ENCODE data around the gene VWF. TPM values are rescaled to one million over a fixed set of nuclear protein-coding genes. Genes with fewer than 3 reads are reported as not detected.

Gene VWF
- total RNA-seq, 4 donors from 2014 or later = 94.3 to 261 (median 162) TPM

DNA sequence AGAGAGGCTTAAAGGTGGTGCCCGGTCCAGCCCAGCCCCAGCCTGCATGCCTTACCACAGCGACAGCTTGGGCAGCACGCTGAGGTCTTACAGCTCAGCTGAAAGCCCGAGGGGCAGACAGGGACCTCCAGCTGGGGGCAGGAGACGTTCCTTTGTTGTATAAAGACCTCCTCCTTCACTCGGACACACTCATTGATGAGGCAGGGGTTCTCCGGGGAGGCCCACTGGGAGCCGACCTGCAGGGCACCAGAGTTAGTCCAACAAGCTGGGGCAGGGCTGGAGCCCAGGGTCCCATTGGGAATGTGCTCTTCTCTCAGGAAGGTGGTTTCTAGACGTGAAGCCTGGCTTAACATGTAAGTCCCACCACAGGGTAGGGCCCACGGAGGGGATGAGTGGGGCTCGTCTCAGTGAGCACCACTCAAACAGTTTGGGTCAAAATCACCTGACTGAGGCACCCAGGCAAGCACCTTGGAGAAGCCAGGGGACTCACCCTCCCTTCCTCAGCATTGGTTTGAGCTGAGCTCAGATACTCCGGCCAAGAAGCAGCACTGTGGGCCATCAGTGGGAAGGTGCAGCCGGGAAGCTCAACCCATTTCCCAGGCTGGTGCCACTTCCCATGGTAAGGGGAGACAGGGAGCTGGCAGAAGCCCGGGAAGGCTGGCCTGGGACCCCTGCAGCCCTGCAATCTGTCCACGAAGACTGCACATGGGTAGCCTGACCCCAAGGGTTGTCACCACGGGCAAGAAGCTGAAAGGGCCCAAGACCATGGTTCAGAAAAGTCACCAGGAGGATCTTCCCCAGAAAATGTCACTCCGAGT lies 155.1 kb downstream of the VWF start:
- Histone ChIP-seq H3K9me3 (no peaks in the 10 kb centered on the region), H3K4me1 (no peaks in the 10 kb centered on the region), H3K27me3 (no peaks in the 10 kb centered on the region), H3K27ac (no peak overlapping the region), H3K4me3 (no peak overlapping the region), H3K36me3 (peaks cover 0 to 10% of the 10 kb centered on the region in 2 donors)
- TF ChIP-seq EP300 (IDR thresholded peaks at IDR 0.05) = no peak
- no peak for TF ChIP-seq POLR2AphosphoS5 (IDR thresholded peaks at IDR 0.05)
- no peak for TF ChIP-seq CTCF (IDR thresholded peaks at IDR 0.05)
- TF ChIP-seq POLR2A (IDR thresholded peaks at IDR 0.05) = no peak
- no peak for ATAC-seq
- WGBS, 2 donors (ENCODE audit: low coverage in 1 of 2) = 40% methylated on average over 1 of the region's 17 CpGs; no CpG with 5 or more reads in 1 of the 2 donors

GRCh38 chr12:5967645-5968415 lies 156.6 kb downstream of the VWF start:
- H3K4me1 ChIP-seq = no peaks in the 10 kb centered on the region
- no peak overlapping the region for H3K27ac ChIP-seq
- ATAC-seq = no peak
- TF ChIP-seq POLR2A (IDR thresholded peaks at IDR 0.05) = no peak
- TF ChIP-seq EP300 (IDR thresholded peaks at IDR 0.05) = no peak
- no peak for TF ChIP-seq POLR2AphosphoS5 (IDR thresholded peaks at IDR 0.05)
- TF ChIP-seq CTCF (IDR thresholded peaks at IDR 0.05) = no peak
- WGBS, 2 donors (ENCODE audit: low coverage in 1 of 2) = 88 to 98% methylated on average over 9 of the region's 17 CpGs
- H3K9me3 ChIP-seq = no peaks in the 10 kb centered on the region
- H3K4me3 ChIP-seq = no peak overlapping the region
- H3K36me3 ChIP-seq = peaks cover 0 to 10% of the 10 kb centered on the region in 2 donors
- no peaks in the 10 kb centered on the region for H3K27me3 ChIP-seq

DNA sequence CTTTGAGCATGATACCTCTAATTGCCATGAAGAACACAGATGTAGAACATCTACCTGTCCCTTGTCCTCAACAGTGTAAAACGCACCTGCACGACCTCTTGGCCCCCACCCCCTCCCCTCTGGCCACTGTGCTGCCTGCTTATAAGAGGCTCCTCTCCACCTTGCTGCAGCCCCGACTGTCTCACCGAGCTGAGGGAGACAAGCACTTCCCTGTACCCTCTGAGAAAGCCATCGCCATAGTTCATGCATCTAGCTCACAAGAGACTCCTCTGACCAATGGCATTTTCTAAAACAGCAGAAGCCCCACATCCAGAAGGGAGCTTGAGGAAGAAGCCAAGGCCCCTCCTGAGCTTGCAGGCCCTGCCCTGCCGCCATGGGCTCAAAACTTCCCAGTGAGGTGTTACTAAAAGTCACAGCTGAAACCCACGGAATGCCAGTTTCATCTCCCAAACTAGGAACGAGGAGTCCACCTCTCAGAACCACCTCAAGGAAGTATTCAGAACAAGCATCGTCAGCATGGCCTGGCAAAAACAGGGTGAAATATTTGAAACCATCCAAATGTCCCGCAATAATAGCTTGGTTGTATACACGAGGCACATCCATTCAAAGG lies 157.9 kb downstream of the VWF start:
- TF ChIP-seq EP300 (IDR thresholded peaks at IDR 0.05) (no peak), POLR2AphosphoS5 (IDR thresholded peaks at IDR 0.05) (no peak), POLR2A (IDR thresholded peaks at IDR 0.05) (no peak), CTCF (IDR thresholded peaks at IDR 0.05) (no peak)
- peaks cover 0 to 10% of the 10 kb centered on the region in 2 donors for H3K36me3 ChIP-seq
- 65 to 80% methylated on average over 3 to 7 of the region's 11 CpGs for WGBS, 2 donors (ENCODE audit: low coverage in 1 of 2)
- H3K4me1 ChIP-seq = no peaks in the 10 kb centered on the region
- no peak overlapping the region for H3K4me3 ChIP-seq
- H3K27ac ChIP-seq = no peak overlapping the region
- ATAC-seq = no peak
- no peaks in the 10 kb centered on the region for H3K9me3 ChIP-seq
- H3K27me3 ChIP-seq = no peaks in the 10 kb centered on the region

DNA sequence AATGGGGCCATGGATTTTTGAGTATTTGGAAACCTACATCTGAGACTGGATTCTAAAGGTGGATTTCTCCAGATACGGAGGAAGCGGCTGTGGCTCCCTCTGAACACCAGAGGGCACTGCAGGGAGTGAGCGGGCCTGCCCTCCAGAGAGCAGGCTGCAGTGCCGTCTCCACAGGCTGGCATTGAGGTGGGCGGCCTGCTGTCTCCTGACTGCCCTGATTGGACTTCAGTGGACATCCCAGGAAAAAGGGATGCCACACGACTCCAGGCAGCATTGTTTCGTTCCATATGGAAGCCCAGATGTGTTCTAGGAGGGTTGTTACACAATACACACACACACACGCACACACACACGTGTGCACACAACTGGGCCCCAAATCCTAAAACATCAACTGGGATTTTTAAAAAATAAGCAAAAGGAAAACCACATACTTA lies 158.5 kb downstream of the VWF start:
- H3K4me1 ChIP-seq = no peaks in the 10 kb centered on the region
- ATAC-seq = peak; percentile 69
- TF ChIP-seq EP300 (IDR thresholded peaks at IDR 0.05) (no peak), CTCF (IDR thresholded peaks at IDR 0.05) (peak in 3 of 4 experiments; percentile 50 to 78 (median 62))
- H3K36me3 ChIP-seq = peaks cover 0 to 6% of the 10 kb centered on the region in 2 donors
- H3K9me3 ChIP-seq = no peaks in the 10 kb centered on the region
- no peaks in the 10 kb centered on the region for H3K27me3 ChIP-seq
- H3K4me3 ChIP-seq = no peak overlapping the region
- WGBS, 2 donors (ENCODE audit: low coverage in 1 of 2) = 60 to 63% methylated on average over 2 to 4 of the region's 9 CpGs
- no peak overlapping the region for H3K27ac ChIP-seq

Data from gastroesophageal sphincter (tissue), 4 donors.